Stimulated activated CD4-positive, alpha-beta T cell treated with anti-CD3 and anti-CD28 coated beads, TNF-alpha, amount 100 ng/mL, for 24 hours (primary cell): ENCODE data around the gene RPUSD3.

ENCODE experiments used
- DNase-seq, 3 experiments: peaks; one replicate each; pipeline ENCODE4 v3.0.0-alpha.2; 2020; ENCODE audit warnings: low read depth in 3 of 3

The RPUSD3 gene

DNA sequence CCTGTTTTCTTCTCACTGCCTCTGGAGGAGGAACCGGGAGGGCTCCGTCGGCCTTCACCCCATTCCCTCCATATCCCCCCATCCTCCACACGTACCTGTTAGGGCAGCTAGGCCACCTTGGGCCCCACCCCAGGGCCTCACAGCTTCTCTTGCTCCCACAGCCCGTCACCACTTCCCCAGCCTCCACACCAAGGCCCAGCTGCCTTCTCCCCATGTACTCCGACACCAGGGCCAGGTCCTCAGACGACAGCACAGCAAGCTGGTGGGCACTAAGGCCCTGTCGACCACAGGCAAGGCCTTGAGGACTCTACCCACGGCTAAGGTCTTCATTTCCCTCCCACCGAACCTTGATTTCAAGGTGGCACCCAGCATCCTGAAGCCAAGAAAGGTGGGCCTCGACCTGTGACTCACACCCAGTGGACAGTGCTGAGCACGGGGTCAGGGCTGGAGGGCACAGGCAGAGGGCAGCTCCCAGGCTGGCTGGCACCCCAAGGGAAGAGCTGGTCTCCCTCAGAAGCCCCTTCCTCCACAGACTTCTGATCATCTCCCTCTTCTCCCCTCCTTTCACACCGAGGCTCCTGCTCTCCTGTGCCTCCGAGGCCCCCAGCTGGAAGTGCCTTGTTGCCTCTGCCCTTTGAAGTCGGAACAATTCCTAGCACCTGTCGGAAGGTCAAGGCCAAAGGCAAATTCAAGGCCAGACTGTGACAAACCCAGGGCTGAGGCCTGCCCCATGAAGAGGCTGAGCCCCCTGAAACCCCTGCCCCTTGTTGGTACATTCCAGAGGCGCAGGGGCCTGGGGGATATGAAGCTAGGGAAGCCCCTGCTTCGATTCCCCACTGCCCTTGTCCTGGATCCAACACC, 9.1 kb downstream of the RPUSD3 start:
- no peak for DNase-seq

DNA sequence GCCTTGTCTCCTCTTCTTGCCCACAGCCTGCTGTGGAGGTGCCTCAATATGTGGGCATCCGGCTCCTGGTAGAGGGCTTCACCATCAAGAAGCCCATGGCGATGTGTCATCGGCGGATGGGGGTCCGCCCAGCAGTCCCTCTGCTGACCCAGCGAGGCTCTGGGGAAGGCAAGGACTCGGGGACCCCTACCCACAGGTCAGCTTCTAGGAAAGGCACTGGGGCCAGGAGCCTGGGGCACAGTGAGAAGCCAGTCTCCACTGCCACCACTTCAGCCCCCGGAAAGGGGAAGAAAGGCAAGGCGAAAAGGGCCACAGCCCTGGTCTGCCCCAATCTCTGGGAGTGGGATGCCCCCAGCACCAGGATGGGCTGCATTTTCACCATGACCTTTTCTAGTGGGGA, 10.7 kb downstream of the RPUSD3 start:
- no peak for DNase-seq

DNA sequence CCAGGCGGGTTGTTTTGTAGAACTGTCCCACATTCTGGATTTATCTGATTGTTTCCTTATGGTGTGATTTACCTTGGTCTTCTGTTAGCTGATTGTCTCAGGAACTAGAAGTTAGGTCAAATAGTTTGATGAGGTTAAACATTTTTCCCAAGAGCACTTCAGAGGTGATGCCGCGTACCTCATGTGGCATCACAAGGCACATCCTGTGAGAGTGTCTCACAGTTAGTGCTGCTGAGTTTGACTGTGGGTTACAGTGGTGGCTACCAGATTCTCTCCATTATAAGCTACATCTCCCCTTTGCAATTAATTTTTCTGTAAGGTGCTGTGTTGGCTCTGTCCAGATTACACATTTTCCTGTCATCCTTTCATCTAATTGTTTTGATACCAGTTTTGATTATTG, 12.6 kb downstream of the RPUSD3 start:
- DNase-seq = no peak

DNA sequence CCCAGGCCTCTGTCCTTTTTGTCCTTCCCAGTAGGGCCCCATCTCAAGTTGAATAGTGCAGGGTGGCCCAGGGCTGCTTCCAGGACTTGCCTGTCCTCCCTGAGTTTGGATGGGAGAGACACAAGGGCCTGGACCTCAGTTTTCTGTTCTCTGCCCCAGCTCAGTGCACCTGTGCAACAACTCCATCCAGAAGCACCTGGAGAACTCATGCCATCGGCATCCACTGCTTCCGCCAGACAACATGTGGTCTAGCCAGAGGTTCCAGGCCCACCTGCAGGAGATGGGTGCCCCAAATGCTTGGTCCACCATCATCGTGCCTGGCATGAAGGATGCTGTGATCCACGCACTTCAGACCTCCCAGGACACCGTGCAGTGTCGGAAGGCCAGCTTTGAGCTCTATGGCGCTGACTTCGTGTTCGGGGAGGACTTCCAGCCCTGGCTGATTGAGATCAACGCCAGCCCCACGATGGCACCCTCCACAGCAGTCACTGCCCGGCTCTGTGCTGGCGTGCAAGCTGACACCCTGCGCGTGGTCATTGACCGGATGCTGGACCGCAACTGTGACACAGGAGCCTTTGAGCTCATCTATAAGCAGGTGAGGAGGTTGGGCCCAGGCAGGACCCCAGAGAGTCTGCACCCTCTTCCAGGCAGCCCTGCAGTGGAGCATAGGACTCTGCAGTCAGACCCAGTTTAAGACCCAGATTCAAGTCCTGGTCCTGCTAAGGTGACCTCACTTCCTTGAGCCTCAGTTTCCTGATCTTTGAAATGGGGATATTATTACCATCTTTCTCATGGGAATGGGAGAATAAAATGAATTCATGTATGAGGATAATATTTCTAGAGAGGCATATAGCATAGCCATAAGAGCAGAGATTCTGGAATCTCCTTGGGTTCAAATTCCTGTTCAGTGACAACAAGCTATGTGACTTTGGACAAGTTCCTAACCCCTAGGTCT, 14.7 kb downstream of the RPUSD3 start:
- no peak for DNase-seq

DNA sequence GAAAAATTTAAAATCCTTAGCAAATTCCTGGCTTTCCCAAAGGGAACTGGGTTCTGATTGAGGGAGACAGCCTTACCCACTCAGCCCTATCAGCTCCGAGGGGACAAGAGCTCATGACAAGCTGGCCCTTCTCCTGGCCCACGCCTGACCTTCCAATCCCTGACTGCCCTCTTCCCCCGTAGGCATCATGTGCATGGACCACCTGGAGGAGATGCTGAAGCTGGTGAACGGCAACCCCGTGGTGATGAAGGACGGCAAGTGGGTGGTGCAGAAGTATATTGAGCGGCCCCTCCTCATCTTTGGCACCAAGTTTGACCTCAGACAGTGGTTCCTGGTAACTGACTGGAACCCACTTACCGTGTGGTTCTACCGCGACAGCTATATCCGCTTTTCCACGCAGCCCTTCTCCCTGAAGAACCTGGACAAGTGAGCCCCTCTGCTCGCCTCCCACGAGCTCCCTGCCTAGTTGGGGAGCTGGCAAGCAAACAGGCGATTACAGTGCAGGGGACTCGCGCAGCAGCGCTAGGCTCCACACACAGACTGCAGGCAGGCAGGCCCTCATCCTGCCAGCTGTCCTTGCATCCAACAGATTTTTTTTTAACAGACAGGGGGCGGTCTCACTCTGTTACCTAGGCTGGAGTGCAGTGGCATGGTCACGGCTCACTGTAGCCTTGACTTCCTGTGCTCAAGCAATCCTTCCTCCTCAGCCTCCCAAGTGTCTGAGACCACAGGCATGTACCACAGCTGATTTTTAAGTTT, 16.8 kb downstream of the RPUSD3 start:
- no peak for DNase-seq

DNA sequence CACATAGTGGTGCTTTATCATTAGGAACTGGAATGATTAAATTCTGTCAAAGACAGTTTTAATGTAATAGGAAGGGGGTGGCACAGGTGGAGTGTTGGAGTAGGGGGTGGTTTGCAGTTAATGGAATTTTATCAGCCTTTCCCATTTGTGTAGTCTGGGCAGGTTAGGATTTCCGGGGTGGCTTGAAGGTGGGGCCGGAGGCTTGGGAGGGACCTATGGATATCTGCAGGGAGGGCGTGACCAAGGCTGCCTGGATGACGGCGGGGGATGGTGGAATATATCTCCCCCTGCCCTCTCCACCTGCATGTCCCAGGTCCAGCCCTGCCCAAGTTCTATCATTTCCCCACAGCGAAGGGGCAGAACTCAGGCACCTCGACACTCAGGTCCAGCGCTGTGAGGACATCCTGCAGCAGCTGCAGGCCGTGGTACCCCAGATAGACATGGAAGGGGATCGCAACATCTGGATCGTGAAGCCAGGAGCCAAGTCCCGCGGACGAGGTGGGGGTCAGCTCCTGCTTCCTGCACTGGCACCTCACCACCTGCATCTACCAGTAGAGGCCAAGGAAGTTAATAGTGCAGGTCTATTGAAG, 18.3 kb downstream of the RPUSD3 start:
- DNase-seq = no peak

DNA sequence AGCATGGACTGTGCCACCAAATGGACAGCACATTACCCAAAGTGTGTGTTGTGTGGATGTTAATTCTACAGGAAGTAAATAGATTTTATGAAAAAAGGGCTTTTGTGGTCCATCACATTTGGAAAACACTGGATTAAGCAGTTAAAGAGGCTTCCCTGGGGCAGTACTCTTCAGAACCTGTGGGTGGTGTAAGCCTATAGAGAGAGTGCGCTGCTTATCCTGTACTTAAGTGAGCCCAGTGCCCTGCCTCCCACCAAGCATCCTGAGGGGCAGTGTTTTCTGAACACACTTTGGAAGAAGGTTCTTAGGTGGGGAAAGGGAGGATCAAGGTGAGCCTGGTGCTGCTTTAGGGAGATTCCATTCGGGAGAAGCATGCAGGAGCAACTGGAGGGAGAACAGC, 22.9 kb downstream of the RPUSD3 start:
- no peak for DNase-seq

DNA sequence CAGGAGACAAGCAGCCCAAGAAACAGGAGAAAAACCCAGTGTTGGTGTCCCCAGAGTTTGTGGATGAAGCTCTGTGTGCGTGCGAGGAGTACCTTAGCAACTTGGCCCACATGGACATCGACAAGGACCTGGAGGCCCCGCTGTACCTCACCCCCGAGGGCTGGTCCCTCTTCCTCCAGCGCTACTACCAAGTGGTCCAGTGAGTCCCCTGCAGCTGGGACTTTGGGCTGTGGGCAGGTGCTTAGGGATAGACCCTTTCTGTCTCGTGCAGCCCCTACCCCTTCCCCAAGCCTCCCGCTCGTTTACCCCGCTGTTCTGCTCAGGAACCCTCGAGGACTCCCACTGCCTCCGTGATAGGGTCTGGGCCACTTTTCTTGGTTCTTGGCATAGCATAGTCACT, 23.3 kb downstream of the RPUSD3 start:
- no peak for DNase-seq

DNA sequence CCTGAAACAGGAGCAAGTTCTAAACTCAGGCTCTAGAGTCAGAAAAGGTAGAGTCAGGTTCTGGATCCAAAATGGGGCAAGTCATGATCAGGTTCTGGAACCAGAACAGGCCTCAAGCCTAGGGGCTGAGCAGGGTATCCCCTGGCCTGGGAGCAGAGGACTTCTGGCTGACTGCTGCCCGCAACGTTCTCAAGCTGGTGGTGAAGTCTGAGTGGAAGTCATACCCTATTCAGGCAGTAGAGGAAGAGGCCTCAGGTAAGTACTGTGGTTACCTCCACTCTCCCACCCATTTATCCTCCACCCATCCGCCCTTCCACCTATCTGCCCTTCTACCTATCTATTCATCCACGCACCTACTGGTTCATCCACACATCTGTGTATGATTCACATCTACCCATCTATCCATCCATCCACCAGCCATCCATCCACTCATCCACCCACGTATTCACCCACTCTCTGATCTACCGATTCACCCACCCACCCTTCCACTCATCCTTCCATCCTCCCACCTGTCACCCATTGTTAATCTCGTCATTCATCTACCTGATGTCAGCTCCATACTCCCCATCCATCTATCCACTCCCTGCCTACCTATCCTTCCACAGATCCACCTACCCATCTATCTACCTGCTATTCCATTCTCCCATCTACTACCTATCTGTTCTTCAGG, 25.0 kb downstream of the RPUSD3 start:
- no peak for DNase-seq

DNA sequence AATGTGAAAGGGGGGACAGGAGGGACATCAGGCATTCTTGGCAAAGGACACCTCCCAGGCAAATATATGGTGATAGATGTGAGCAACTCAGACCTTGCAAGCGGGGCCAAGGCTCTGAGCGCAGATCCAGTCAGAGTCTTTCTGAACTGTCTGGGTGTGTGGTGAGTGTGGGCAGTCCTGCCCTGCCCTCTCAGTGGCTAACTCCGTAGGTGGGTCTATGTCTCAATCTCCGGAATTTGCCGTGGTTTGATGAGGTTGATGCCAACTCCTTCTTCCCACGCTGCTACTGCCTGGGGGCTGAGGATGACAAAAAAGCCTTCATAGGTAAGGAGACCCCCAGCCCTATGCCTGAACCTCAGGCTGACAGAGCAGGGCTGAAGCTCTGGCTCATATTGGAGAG, 26.4 kb downstream of the RPUSD3 start:
- DNase-seq = no peak

DNA sequence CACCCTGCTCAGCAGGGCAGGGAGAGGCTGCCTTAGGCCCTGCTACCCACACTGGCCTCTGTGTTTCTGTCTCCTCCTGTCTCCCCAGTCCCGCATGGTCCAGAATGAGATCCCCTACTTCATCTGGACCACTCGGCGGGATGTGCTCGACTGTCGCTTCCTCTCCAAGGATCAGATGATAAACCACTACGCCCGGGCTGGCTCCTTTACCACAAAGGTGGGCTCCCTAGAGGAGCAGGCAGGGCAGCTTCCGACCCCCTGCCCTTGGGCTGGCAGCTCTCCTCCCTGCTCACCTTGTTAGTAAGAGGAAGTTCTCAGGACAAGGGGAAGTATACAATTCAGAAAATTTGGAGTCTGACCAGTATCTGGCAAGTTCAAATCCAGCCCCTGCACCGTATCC, 27.8 kb downstream of the RPUSD3 start:
- no peak for DNase-seq

DNA sequence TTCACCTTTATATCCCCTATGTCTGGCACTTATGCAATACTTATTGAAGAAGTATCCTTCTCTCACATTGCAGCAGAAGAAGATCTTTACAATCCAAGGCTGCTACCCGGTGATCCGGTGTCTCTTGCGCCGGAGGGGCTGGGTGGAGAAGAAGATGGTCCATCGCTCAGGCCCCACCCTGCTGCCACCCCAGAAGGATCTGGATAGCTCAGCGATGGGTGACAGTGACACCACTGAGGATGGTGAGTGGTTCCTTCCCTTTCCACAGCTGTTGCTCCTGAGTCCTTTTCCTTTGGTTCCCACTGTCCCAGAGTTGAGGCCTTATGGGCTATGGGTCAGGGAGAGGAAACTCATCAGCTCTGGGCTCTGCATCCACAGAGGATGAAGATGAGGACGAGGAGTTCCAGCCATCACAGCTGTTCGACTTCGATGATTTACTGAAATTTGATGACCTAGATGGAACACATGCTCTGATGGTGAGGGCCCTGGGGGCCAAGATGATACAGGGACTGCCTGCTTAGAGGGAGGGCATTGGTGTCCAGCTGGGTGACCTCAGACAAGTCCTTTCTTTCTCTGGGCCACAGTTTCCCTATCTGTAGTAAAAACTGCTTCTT, 30.8 kb downstream of the RPUSD3 start:
- DNase-seq = no peak

DNA sequence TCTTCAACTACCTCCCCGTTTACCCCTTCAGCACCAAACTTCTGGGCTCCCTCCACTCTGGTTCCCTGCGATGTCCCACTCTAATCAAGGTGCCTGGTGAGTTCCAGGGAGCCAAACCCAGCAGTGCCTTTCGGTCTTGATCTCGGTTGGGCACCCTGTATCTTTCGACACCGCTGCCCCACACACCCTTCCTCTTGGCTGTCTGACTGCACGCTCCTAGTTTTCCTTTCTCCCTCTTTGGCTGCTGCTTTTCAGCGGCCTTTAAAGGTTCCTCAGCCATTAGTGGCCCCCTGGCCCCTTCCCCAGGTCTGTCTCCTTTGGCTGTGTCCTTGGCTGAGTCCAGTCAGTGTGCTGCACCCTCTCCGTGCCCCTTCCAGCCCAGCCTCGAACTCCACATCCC, 33.0 kb downstream of the RPUSD3 start:
- DNase-seq = no peak

DNA sequence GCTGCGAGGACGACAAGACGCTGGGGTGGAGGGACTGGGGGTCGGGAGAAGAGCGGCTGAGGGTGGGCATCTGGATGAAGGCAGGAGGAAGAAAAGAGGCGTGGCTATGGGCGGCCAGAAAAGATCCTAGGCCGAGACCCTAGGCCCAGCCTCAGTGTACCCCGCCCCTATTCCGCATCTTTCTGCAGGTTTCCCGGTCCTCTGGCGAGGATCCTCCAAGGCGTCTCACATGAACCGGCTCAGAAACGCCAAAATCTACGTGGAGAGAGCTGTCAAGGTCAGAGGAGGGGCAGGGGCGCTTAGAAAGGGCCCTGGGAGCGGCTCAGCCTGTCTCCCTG, 33.4 kb downstream of the RPUSD3 start:
- no peak for DNase-seq

DNA sequence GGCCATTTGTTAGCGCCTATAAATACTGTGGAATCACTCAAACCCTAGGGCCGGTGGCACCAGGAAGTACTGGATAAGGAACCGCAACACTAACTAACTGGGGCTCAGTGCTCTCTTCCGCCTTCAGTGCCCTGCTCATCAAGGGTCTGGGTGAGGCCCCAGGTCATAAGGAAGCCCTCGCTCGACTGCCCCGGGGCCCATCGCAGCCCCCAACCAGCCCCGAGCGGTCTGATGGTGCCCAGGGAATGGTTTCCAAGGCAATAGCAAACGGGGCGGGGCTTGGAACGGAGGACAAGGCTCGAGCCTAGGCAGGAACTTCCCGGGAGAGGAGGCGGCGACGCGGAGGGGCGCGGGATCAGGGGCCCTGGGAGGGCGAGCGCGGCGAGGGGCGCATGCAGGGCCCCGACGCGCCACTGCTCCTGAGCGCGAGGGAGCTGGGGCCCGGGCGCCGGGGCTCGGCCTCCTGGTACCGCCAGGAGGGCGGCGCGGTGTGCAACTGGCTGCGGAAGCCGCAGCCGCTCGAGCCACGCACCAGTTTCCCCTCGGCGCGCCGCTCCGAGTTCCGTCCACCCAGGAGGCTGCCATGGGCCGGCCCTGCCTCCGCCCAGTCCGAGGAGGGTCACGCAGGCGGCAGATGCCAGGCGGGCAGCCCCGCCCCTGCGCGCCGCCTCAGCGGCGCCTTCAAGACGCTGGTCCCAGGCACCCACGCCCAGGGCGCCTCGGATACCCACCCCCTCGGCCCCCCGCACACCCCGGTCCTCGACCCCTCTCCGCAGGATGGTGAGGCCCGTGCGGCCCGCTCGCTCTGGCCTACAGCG, 34.0 kb downstream of the RPUSD3 start, which contains the start of gene TTLL3:
TTLL3 (plus strand) TSS at position 648 of the 818 bp plus-strand sequence. CDS start 400 bp downstream, outside the sequence.
- peak in 1 of 3 experiments; percentile 45 for DNase-seq

DNA sequence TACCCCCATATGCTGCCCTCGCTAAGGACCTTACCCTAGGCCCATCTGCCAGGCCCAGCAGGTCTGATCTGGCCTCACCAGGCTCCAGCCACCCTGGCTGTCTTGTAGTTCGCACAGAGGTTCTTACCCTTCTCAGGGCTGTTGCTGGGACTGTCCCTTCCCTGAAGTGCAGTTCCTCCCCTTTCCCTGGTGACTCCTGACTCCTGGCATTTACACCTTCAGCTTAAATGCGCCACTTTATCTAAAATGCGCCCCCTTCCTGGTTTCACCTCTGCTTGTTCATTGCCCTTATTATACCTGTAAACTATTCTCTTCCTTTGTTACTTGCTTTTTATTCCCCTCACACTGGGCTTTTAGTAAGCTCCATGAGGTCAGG, 34.6 kb downstream of the RPUSD3 start:
- peak in 1 of 3 experiments; percentile 9 for DNase-seq

DNA sequence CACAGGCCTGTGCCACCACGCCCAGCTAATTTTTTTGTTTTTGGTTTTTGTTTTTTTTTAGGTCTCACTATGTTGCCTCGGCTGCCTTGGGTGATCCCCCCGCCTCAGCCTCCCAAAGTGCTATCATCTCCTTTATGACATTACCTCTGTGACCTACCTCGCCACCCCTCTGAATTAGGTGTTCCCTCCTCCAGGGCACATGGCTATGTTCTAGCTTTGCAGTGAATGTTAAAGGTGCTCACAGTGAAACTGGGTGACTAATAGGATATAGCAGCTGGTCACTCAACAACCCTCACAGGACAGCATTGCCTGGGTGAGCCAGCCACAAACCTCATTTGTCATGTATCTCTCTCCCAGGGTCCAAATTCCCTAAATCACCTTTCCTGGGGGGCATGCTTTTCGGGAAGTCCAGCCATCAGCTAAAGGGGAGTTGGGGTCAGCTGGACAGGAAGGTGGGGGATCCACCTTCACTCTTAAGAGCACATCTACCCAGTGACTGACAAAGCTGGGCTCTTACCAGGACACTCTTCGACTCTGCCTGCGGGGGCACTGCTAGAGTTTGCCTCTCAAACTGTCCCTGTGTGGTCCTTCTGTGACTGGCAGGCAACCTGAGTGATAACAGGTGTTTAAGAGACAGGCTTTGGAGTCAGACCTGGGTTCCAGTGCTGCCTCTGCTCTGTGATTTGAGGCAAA, 35.3 kb downstream of the RPUSD3 start:
- peak in 1 of 3 experiments; percentile 45 for DNase-seq

DNA sequence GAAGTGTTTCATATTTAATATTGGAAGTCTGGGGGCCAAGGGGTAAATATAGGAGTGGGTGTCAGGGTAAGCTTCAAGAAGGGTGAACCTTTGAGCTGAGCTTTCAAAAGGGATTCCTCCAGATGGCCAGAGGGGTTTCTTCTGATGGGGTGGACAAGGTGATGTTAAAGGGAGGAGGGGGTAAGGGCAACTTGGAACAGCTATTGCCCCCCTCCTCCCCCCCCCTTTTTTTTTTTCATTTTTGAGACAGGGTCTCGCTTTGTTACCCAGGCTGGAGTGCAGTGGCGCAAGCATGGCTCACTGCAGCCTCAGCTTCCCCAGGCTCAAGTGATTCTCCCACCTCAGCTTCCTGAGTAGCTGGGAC, 35.8 kb downstream of the RPUSD3 start:
- no peak for DNase-seq
